HCT116 (cell line): ENCODE results near the gene NCF4.

Experiments
- CBX3 ChIP-seq: IDR thresholded peaks from 2 replicates; pipeline ENCODE4 v1.6.1; 2012; ENCODE audit warnings: low read depth
- EZH2 ChIP-seq: fragments of 200-600 bp; sonication (generic); IDR thresholded peaks from 2 replicates; pipeline ENCODE4 v1.6.1; 2017; ENCODE audit warnings: antibody characterized with exemption, mixed run types
- EZH2phosphoT487 ChIP-seq: fragments of 200-600 bp; IDR thresholded peaks from 2 replicates; pipeline ENCODE4 v1.6.1; 2018; ENCODE audit warnings: antibody characterized with exemption, borderline replicate concordance
- JUND ChIP-seq: IDR thresholded peaks from 2 replicates; pipeline ENCODE4 v1.6.1; 2012
- POLR2A ChIP-seq: IDR thresholded peaks from 2 replicates; pipeline ENCODE4 v1.7.0; 2011; ENCODE audit warnings: borderline replicate concordance; ENCODE audit not compliant: insufficient read depth, insufficient read length; ENCODE audit errors: extremely low read depth
- POLR2AphosphoS5 ChIP-seq: IDR thresholded peaks from 2 replicates; pipeline ENCODE4 v1.6.1; 2011; ENCODE audit warnings: mild to moderate bottlenecking, low read depth, low read length, moderate library complexity
- RAD21 ChIP-seq: IDR thresholded peaks from 2 replicates; pipeline ENCODE4 v1.6.1; 2012; ENCODE audit warnings: low read depth, mild to moderate bottlenecking
- SIN3A ChIP-seq: IDR thresholded peaks from 2 replicates; pipeline ENCODE4 v1.6.1; 2012; ENCODE audit warnings: low read depth
- SP1 ChIP-seq: IDR thresholded peaks from 2 replicates; pipeline ENCODE4 v1.6.1; 2012; ENCODE audit warnings: low read depth
- ZNF274 ChIP-seq: fragments of 200-500 bp; sonication (Bioruptor generic); IDR thresholded peaks from 2 replicates; pipeline ENCODE4 v1.6.1; 2014; ENCODE audit warnings: mild to moderate bottlenecking, low read depth, low read length, inconsistent platforms
- TF ChIP-seq, protein P1 (sequence below), 3 experiments: fragments of 200-600 bp in 1 of 3; sonication (generic) in 1 of 3; IDR thresholded peaks in 2 of 3; conservative IDR thresholded peaks in 1 of 3; 2 replicates each; pipeline ENCODE4 v1.5.1; 2012 to 2017; ENCODE audit warnings: low read depth in 2 of 3, low read length in 2 of 3, antibody characterized with exemption in 1 of 3, borderline replicate concordance in 1 of 3, control low read depth in 1 of 3, mild to moderate bottlenecking in 1 of 3, mixed read lengths in 1 of 3, mixed run types in 1 of 3, moderate library complexity in 1 of 3; ENCODE audit not compliant: insufficient read depth in 1 of 3
- TF ChIP-seq, protein P2 (sequence below): IDR thresholded peaks from 2 replicates; pipeline ENCODE4 v1.6.1; 2011; ENCODE audit warnings: mild to moderate bottlenecking, low read length, moderate library complexity; ENCODE audit not compliant: insufficient replicate concordance; ENCODE audit errors: extremely low read depth
- TF ChIP-seq, protein P3 (sequence below): IDR thresholded peaks from 2 replicates; pipeline ENCODE4 v1.6.1; 2012
- TF ChIP-seq, protein P4 (sequence below): IDR thresholded peaks from 2 replicates; pipeline ENCODE4 v1.6.1; 2012; ENCODE audit warnings: low read depth

DNA sequence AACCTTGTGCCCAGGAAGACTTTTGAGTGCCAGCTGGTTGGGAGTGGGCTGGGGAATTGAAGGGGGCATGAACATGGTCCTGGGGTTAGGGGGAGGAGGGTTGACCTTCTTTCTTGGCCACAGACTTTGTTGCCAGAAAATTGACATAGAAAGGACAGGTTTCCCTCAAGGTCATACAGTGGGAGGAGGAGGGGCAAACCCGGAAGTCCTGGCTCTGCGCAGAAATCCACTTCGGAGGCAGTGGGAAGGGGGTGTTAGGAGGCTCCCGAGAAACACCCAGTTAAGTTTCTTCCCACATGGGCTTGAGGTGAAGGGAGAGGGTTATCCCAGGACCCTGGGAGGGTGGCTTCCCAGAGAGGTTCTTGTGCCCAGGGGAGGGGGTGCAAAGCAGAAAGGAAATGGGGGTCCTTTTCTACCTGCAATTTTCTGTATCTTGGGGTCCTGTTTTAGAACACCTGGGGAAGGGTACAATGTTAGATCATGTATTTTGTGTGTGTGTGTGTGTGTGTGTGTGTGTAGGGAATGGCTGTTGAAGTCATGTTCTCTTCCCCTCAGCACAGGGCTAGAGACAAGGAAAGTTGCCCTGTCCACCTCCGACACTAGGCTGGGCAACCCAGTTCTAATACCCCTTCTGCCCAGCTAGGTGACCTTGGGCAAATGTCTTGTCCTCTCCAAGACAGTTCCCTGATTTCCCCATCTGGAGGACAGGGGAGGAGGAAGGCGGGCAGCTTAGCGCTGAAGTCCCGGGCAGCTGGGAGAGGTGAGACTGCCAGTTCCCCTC is 45.1 kb upstream of the NCF4 start:
- TF ChIP-seq POLR2AphosphoS5 (no peak), RAD21 (no peak), SP1 (no peak), EZH2 (no peak), ZNF274 (no peak), POLR2A (no peak), EZH2phosphoT487 (no peak), CBX3 (no peak), SIN3A (no peak), JUND (no peak)
- TF ChIP-seq, protein P1, sequence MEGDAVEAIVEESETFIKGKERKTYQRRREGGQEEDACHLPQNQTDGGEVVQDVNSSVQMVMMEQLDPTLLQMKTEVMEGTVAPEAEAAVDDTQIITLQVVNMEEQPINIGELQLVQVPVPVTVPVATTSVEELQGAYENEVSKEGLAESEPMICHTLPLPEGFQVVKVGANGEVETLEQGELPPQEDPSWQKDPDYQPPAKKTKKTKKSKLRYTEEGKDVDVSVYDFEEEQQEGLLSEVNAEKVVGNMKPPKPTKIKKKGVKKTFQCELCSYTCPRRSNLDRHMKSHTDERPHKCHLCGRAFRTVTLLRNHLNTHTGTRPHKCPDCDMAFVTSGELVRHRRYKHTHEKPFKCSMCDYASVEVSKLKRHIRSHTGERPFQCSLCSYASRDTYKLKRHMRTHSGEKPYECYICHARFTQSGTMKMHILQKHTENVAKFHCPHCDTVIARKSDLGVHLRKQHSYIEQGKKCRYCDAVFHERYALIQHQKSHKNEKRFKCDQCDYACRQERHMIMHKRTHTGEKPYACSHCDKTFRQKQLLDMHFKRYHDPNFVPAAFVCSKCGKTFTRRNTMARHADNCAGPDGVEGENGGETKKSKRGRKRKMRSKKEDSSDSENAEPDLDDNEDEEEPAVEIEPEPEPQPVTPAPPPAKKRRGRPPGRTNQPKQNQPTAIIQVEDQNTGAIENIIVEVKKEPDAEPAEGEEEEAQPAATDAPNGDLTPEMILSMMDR (IDR thresholded peaks at IDR 0.05 in 2 of 3, conservative IDR thresholded peaks at IDR 0.05 in 1 of 3; ENCODE audit: borderline replicate concordance in 1 of 3, insufficient read depth in 1 of 3, low read depth in 2 of 3, low read length in 2 of 3) = no peak
- TF ChIP-seq, protein P2, sequence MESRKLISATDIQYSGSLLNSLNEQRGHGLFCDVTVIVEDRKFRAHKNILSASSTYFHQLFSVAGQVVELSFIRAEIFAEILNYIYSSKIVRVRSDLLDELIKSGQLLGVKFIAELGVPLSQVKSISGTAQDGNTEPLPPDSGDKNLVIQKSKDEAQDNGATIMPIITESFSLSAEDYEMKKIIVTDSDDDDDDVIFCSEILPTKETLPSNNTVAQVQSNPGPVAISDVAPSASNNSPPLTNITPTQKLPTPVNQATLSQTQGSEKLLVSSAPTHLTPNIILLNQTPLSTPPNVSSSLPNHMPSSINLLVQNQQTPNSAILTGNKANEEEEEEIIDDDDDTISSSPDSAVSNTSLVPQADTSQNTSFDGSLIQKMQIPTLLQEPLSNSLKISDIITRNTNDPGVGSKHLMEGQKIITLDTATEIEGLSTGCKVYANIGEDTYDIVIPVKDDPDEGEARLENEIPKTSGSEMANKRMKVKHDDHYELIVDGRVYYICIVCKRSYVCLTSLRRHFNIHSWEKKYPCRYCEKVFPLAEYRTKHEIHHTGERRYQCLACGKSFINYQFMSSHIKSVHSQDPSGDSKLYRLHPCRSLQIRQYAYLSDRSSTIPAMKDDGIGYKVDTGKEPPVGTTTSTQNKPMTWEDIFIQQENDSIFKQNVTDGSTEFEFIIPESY = no peak
- TF ChIP-seq, protein P3, sequence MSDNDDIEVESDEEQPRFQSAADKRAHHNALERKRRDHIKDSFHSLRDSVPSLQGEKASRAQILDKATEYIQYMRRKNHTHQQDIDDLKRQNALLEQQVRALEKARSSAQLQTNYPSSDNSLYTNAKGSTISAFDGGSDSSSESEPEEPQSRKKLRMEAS = no peak
- TF ChIP-seq, protein P4, sequence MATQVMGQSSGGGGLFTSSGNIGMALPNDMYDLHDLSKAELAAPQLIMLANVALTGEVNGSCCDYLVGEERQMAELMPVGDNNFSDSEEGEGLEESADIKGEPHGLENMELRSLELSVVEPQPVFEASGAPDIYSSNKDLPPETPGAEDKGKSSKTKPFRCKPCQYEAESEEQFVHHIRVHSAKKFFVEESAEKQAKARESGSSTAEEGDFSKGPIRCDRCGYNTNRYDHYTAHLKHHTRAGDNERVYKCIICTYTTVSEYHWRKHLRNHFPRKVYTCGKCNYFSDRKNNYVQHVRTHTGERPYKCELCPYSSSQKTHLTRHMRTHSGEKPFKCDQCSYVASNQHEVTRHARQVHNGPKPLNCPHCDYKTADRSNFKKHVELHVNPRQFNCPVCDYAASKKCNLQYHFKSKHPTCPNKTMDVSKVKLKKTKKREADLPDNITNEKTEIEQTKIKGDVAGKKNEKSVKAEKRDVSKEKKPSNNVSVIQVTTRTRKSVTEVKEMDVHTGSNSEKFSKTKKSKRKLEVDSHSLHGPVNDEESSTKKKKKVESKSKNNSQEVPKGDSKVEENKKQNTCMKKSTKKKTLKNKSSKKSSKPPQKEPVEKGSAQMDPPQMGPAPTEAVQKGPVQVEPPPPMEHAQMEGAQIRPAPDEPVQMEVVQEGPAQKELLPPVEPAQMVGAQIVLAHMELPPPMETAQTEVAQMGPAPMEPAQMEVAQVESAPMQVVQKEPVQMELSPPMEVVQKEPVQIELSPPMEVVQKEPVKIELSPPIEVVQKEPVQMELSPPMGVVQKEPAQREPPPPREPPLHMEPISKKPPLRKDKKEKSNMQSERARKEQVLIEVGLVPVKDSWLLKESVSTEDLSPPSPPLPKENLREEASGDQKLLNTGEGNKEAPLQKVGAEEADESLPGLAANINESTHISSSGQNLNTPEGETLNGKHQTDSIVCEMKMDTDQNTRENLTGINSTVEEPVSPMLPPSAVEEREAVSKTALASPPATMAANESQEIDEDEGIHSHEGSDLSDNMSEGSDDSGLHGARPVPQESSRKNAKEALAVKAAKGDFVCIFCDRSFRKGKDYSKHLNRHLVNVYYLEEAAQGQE = no peak
